WERI-Rb-1 (cell line): ENCODE data around the gene PSMB10.

Source experiments
- DNase-seq: peaks from one replicate; pipeline ENCODE4 v3.0.0-alpha.2; 2020
- H3K27ac ChIP-seq: fragments of 250-450 bp; sonication (Bioruptor Pico); 2 replicates; pipeline ENCODE4 v1.5.1; 2020; ENCODE audit warnings: mild to moderate bottlenecking, moderate library complexity
- H3K27me3 ChIP-seq: fragments of 250-450 bp; sonication (Bioruptor Pico); 2 replicates; pipeline ENCODE4 v1.5.1; 2021; ENCODE audit warnings: mild to moderate bottlenecking, low read depth, moderate library complexity; ENCODE audit not compliant: insufficient read depth, severe bottlenecking
- H3K36me3 ChIP-seq: fragments of 250-450 bp; sonication (Bioruptor Pico); 2 replicates; pipeline ENCODE4 v1.5.1; 2020; ENCODE audit warnings: mild to moderate bottlenecking, moderate library complexity
- H3K4me3 ChIP-seq: 2 replicates; pipeline ENCODE4 v1.5.1; 2011; ENCODE audit warnings: low read depth, mild to moderate bottlenecking, control low read depth, low read length
- H3K9me3 ChIP-seq: fragments of 250-450 bp; sonication (Bioruptor Pico); 2 replicates; pipeline ENCODE4 v1.5.1; 2021; ENCODE audit warnings: mild to moderate bottlenecking, moderate library complexity; ENCODE audit not compliant: severe bottlenecking
- CTCF ChIP-seq: IDR thresholded peaks from 2 replicates; pipeline ENCODE4 v1.5.1; 2011; ENCODE audit warnings: low read depth, mild to moderate bottlenecking, control low read depth, inconsistent platforms, low read length

PSMB10 gene

GRCh38 chr16:67931712-67932461 lies 4.8 kb downstream of the PSMB10 start, which contains the start of gene CTRL:
TSS of gene CTRL (minus strand) at chr16:67931862. CDS start at chr16:67931852, 10 bp downstream.
- Histone ChIP-seq H3K36me3 (peaks cover 4% of the 10 kb centered on the region), H3K27me3 (no peaks in the 10 kb centered on the region), H3K9me3 (no peaks in the 10 kb centered on the region), H3K27ac (no peak within 1 kb of the TSS), H3K4me3 (no peak within 1 kb of the TSS)
- TF ChIP-seq CTCF = peak; percentile 31
- no peak for DNase-seq

- H3K9me3 ChIP-seq = no peaks in the 10 kb centered on the region
- H3K27ac ChIP-seq = no peak overlapping the region
- no peak for TF ChIP-seq CTCF
- no peak overlapping the region for H3K4me3 ChIP-seq
- peaks cover 4% of the 10 kb centered on the region for H3K36me3 ChIP-seq
- DNase-seq = no peak
- H3K27me3 ChIP-seq = no peaks in the 10 kb centered on the region
Observed at GRCh38 chr16:67930678-67931211, 5.9 kb downstream of the PSMB10 start.

GRCh38 chr16:67930191-67930590 lies 6.5 kb downstream of the PSMB10 start:
- no peak overlapping the region for H3K4me3 ChIP-seq
- no peak for TF ChIP-seq CTCF
- H3K36me3 ChIP-seq = peaks cover 4% of the 10 kb centered on the region
- H3K27me3 ChIP-seq = no peaks in the 10 kb centered on the region
- no peaks in the 10 kb centered on the region for H3K9me3 ChIP-seq
- H3K27ac ChIP-seq = no peak overlapping the region
- DNase-seq = no peak

GRCh38 chr16:67928561-67929364 lies 7.9 kb downstream of the PSMB10 start:
- DNase-seq = peak; percentile 80
- H3K27ac ChIP-seq = no peak overlapping the region
- H3K9me3 ChIP-seq = no peaks in the 10 kb centered on the region
- peaks cover 4% of the 10 kb centered on the region for H3K36me3 ChIP-seq
- H3K27me3 ChIP-seq = no peaks in the 10 kb centered on the region
- peak; percentile 99 for TF ChIP-seq CTCF
- H3K4me3 ChIP-seq = no peak overlapping the region

- no peak overlapping the region for H3K27ac ChIP-seq
- H3K4me3 ChIP-seq = no peak overlapping the region
- H3K27me3 ChIP-seq = no peaks in the 10 kb centered on the region
- no peak for DNase-seq
- H3K36me3 ChIP-seq = peaks cover 4% of the 10 kb centered on the region
- no peak for TF ChIP-seq CTCF
- no peaks in the 10 kb centered on the region for H3K9me3 ChIP-seq
Observed at GRCh38 chr16:67928147-67928546, 8.5 kb downstream of the PSMB10 start.
